Measurements from ENCODE around the gene NPAS3.

The NPAS3 gene

GRCh38 chr14:33657476-33657875, 718.8 kb downstream of the NPAS3 start:
- DNase-seq = no peak

- DNase-seq = no peak
Observed at GRCh38 chr14:33660248-33660647, 721.6 kb downstream of the NPAS3 start.

- no peak for DNase-seq
Observed at GRCh38 chr14:33661101-33661500, 722.4 kb downstream of the NPAS3 start.

- DNase-seq = no peak
Observed at GRCh38 chr14:33668066-33668465, 729.4 kb downstream of the NPAS3 start.

GRCh38 chr14:33669111-33669510, 730.4 kb downstream of the NPAS3 start:
- no peak for DNase-seq

- DNase-seq = no peak
Observed at GRCh38 chr14:33670235-33670634, 731.6 kb downstream of the NPAS3 start.

GRCh38 chr14:33671556-33671955, 732.9 kb downstream of the NPAS3 start:
- no peak for DNase-seq

- no peak for DNase-seq
Observed at GRCh38 chr14:33674927-33675326, 736.2 kb downstream of the NPAS3 start.

GRCh38 chr14:33675415-33676130, 736.9 kb downstream of the NPAS3 start:
- DNase-seq = no peak

GRCh38 chr14:33676135-33676566, 737.5 kb downstream of the NPAS3 start:
- no peak for DNase-seq

- DNase-seq = no peak
Observed at GRCh38 chr14:33676891-33677290, 738.2 kb downstream of the NPAS3 start.

GRCh38 chr14:33678005-33678404, 739.3 kb downstream of the NPAS3 start:
- no peak for DNase-seq

- DNase-seq = no peak
Observed at GRCh38 chr14:33679025-33679424, 740.3 kb downstream of the NPAS3 start.

GRCh38 chr14:33679461-33680225, 741.0 kb downstream of the NPAS3 start:
- no peak for DNase-seq

- DNase-seq = no peak
Observed at GRCh38 chr14:33680873-33681272, 742.2 kb downstream of the NPAS3 start.

GRCh38 chr14:33682760-33683159, 744.1 kb downstream of the NPAS3 start:
- no peak for DNase-seq

- no peak for DNase-seq
Observed at GRCh38 chr14:33685026-33685425, 746.3 kb downstream of the NPAS3 start.

- no peak for DNase-seq
Observed at GRCh38 chr14:33685698-33686097, 747.0 kb downstream of the NPAS3 start.

- DNase-seq = no peak
Observed at GRCh38 chr14:33686218-33686617, 747.5 kb downstream of the NPAS3 start.

GRCh38 chr14:33686856-33687255, 748.2 kb downstream of the NPAS3 start:
- no peak for DNase-seq

- DNase-seq = no peak
Observed at GRCh38 chr14:33689680-33690079, 751.0 kb downstream of the NPAS3 start.

GRCh38 chr14:33691907-33692306, 753.2 kb downstream of the NPAS3 start:
- DNase-seq = no peak

- no peak for DNase-seq
Observed at GRCh38 chr14:33692762-33693161, 754.1 kb downstream of the NPAS3 start.

- no peak for DNase-seq
Observed at GRCh38 chr14:33693237-33693636, 754.6 kb downstream of the NPAS3 start.
